Activated gamma-delta T cell (primary cell): Measurements from ENCODE around the gene GSX1.
"Not testable (repeated sequence)": the region's sequence is repeated elsewhere in the genome, so short reads cannot be mapped to it uniquely, and the experiment has no call there.

Source experiments
- DNase-seq: peaks from one replicate; lab custom pipeline; 2025; lab: John Stamatoyannopoulos, UW
- total RNA-seq, 2 donors: gene quantifications; one replicate each; lab custom pipeline; 2026; lab: John Stamatoyannopoulos, UW

Gene GSX1
- total RNA-seq = 0 to 0.04 reads per million in 2 donors

GRCh38 chr13:27792393-27793218 is at the start of gene GSX1:
Gene GSX1, plus strand, starts transcription at chr13:27792483. Its CDS starts 208 bp downstream, at chr13:27792691.
- peak; percentile 16 for DNase-seq

GRCh38 chr13:27744801-27745200 is 47.5 kb upstream of the GSX1 start:
- no peak for DNase-seq

GRCh38 chr13:27745301-27745700 is 47.0 kb upstream of the GSX1 start:
- DNase-seq = no peak

- DNase-seq = not testable (repeated sequence)
These were observed 44.1 kb upstream of the GSX1 start for GRCh38 chr13:27748143-27748542.

GRCh38 chr13:27751953-27752532 is 40.2 kb upstream of the GSX1 start:
- no peak for DNase-seq

GRCh38 chr13:27765650-27766049 is 26.6 kb upstream of the GSX1 start:
- no peak for DNase-seq

GRCh38 chr13:27770809-27771208 is 21.5 kb upstream of the GSX1 start:
- DNase-seq = no peak

- no peak for DNase-seq
These were observed 19.4 kb upstream of the GSX1 start for GRCh38 chr13:27772651-27773425.

- no peak for DNase-seq
These were observed 18.1 kb upstream of the GSX1 start for GRCh38 chr13:27774169-27774568.

- DNase-seq = no peak
These were observed 17.6 kb upstream of the GSX1 start for GRCh38 chr13:27774651-27775050.

- no peak for DNase-seq
These were observed 16.3 kb upstream of the GSX1 start for GRCh38 chr13:27775943-27776342.

GRCh38 chr13:27782151-27782550 is 10.1 kb upstream of the GSX1 start:
- DNase-seq = no peak

GRCh38 chr13:27783111-27783510 is 9.2 kb upstream of the GSX1 start:
- DNase-seq = no peak

- DNase-seq = no peak
These were observed 4.0 kb upstream of the GSX1 start for GRCh38 chr13:27788271-27788670.

GRCh38 chr13:27789153-27789494 is 3.2 kb upstream of the GSX1 start:
- no peak for DNase-seq

- peak; percentile 20 for DNase-seq
These were observed 2.6 kb upstream of the GSX1 start for GRCh38 chr13:27789495-27790303.

GRCh38 chr13:27790523-27790922 is 1.8 kb upstream of the GSX1 start:
- no peak for DNase-seq

- no peak for DNase-seq
These were observed 960 bp upstream of the GSX1 start for GRCh38 chr13:27791146-27791900.

- no peak for DNase-seq
These were observed 336 bp upstream of the GSX1 start for GRCh38 chr13:27791901-27792392.

GRCh38 chr13:27793507-27794367 is 1.5 kb downstream of the GSX1 start:
- DNase-seq = no peak
